ENCODE data around the gene GFY.

GFY gene

GRCh38 chr19:49417088-49417487 lies 8.1 kb upstream of the GFY start:
- TF ChIP-seq POLR2A (IDR thresholded peaks at IDR 0.05; ENCODE audit: low read depth, low read length), result no peak
- no peak for TF ChIP-seq TAF1 (IDR thresholded peaks at IDR 0.05; ENCODE audit: low read depth, low read length)
- no peak for TF ChIP-seq PAX5 (IDR thresholded peaks at IDR 0.05; ENCODE audit: insufficient read depth, low read length, severe bottlenecking)
- no peak for TF ChIP-seq POLR2AphosphoS5 (IDR thresholded peaks at IDR 0.05; ENCODE audit: low read depth, low read length)
- no peak for TF ChIP-seq SPI1 (IDR thresholded peaks at IDR 0.05; ENCODE audit: low read depth, low read length)
- TF ChIP-seq POU2F2 (IDR thresholded peaks at IDR 0.05; ENCODE audit: low read depth, low read length), result no peak
- FAIRE-seq (no peak), DNase-seq (ENCODE audit: insufficient read length, low spot score) (no peak)

GRCh38 chr19:49418511-49418910 lies 6.7 kb upstream of the GFY start:
- no peak for TF ChIP-seq POU2F2 (IDR thresholded peaks at IDR 0.05; ENCODE audit: low read depth, low read length)
- TF ChIP-seq TAF1 (IDR thresholded peaks at IDR 0.05; ENCODE audit: low read depth, low read length), result no peak
- TF ChIP-seq POLR2AphosphoS5 (IDR thresholded peaks at IDR 0.05; ENCODE audit: low read depth, low read length), result no peak
- TF ChIP-seq POLR2A (IDR thresholded peaks at IDR 0.05; ENCODE audit: low read depth, low read length), result no peak
- no peak for TF ChIP-seq PAX5 (IDR thresholded peaks at IDR 0.05; ENCODE audit: insufficient read depth, low read length, severe bottlenecking)
- no peak for TF ChIP-seq SPI1 (IDR thresholded peaks at IDR 0.05; ENCODE audit: low read depth, low read length)
- no peak for FAIRE-seq
- DNase-seq (ENCODE audit: insufficient read length, low spot score), result no peak

- FAIRE-seq (no peak), DNase-seq (ENCODE audit: insufficient read length, low spot score) (no peak)
- no peak for TF ChIP-seq POLR2AphosphoS5 (IDR thresholded peaks at IDR 0.05; ENCODE audit: low read depth, low read length)
- TF ChIP-seq SPI1 (IDR thresholded peaks at IDR 0.05; ENCODE audit: low read depth, low read length), result no peak
- no peak for TF ChIP-seq TAF1 (IDR thresholded peaks at IDR 0.05; ENCODE audit: low read depth, low read length)
- no peak for TF ChIP-seq POLR2A (IDR thresholded peaks at IDR 0.05; ENCODE audit: low read depth, low read length)
- TF ChIP-seq POU2F2 (IDR thresholded peaks at IDR 0.05; ENCODE audit: low read depth, low read length), result no peak
- TF ChIP-seq PAX5 (IDR thresholded peaks at IDR 0.05; ENCODE audit: insufficient read depth, low read length, severe bottlenecking), result no peak
These were observed 6.0 kb upstream of the GFY start for GRCh38 chr19:49419173-49419572.

- no peak for FAIRE-seq
- TF ChIP-seq POLR2A (IDR thresholded peaks at IDR 0.05; ENCODE audit: low read depth, low read length), result no peak
- TF ChIP-seq TAF1 (IDR thresholded peaks at IDR 0.05; ENCODE audit: low read depth, low read length), result no peak
- TF ChIP-seq POLR2AphosphoS5 (IDR thresholded peaks at IDR 0.05; ENCODE audit: low read depth, low read length), result no peak
- TF ChIP-seq SPI1 (IDR thresholded peaks at IDR 0.05; ENCODE audit: low read depth, low read length), result no peak
- TF ChIP-seq POU2F2 (IDR thresholded peaks at IDR 0.05; ENCODE audit: low read depth, low read length), result no peak
- TF ChIP-seq PAX5 (IDR thresholded peaks at IDR 0.05; ENCODE audit: insufficient read depth, low read length, severe bottlenecking), result no peak
- DNase-seq (ENCODE audit: insufficient read length, low spot score), result no peak
These were observed 5.0 kb upstream of the GFY start for GRCh38 chr19:49420227-49420626.

- FAIRE-seq (peak; percentile 23), DNase-seq (ENCODE audit: insufficient read length, low spot score) (no peak)
- TF ChIP-seq POU2F2 (IDR thresholded peaks at IDR 0.05; ENCODE audit: low read depth, low read length), result peak; percentile 19; the same call in 1 of the 2 replicates
- no peak for TF ChIP-seq TAF1 (IDR thresholded peaks at IDR 0.05; ENCODE audit: low read depth, low read length)
- TF ChIP-seq POLR2AphosphoS5 (IDR thresholded peaks at IDR 0.05; ENCODE audit: low read depth, low read length), result no peak
- TF ChIP-seq SPI1 (IDR thresholded peaks at IDR 0.05; ENCODE audit: low read depth, low read length), result no peak
- TF ChIP-seq POLR2A (IDR thresholded peaks at IDR 0.05; ENCODE audit: low read depth, low read length), result no peak
- TF ChIP-seq PAX5 (IDR thresholded peaks at IDR 0.05; ENCODE audit: insufficient read depth, low read length, severe bottlenecking), result no peak
These were observed 3.9 kb upstream of the GFY start for GRCh38 chr19:49421039-49421877.

- FAIRE-seq, result no peak
- DNase-seq (ENCODE audit: insufficient read length, low spot score), result no peak
- TF ChIP-seq POU2F2 (IDR thresholded peaks at IDR 0.05; ENCODE audit: low read depth, low read length) (no peak), PAX5 (IDR thresholded peaks at IDR 0.05; ENCODE audit: insufficient read depth, low read length, severe bottlenecking) (no peak), POLR2A (IDR thresholded peaks at IDR 0.05; ENCODE audit: low read depth, low read length) (no peak), POLR2AphosphoS5 (IDR thresholded peaks at IDR 0.05; ENCODE audit: low read depth, low read length) (no peak), TAF1 (IDR thresholded peaks at IDR 0.05; ENCODE audit: low read depth, low read length) (no peak), SPI1 (IDR thresholded peaks at IDR 0.05; ENCODE audit: low read depth, low read length) (no peak)
These were observed 3.3 kb upstream of the GFY start for GRCh38 chr19:49421878-49422202.

DNA sequence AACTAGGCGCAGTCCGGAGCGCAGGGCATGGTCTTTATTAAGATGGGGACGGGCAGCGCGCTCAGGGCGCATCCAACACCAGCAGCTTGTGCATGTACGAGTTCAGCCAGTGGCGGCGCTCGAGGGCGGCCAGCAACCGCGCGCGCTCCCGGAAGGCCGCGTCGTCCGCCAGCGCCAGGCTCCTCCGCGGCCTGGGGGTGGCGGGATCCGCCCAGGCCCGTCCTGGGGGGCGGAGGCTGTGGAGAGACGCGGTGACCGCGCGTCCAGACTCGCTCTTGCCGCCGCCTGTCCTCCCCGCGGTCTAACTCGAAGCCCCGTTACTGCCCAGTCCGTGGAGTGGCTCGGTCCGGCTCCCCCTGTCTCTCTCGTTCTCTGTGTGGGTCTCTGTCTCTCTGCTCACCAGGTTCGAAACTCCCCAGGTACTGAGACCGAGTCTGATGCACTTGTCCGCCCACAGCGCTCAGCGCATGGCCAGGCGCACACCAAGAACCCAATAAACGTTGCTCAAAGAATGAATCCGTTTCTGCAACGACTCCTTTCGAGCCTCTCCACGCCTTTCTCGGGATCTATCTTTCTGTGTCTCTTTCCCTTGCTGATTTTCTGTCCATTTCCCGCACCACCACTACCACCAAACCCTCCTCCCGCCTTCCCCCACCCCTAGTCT lies 2.6 kb upstream of the GFY start:
- FAIRE-seq (no peak), DNase-seq (ENCODE audit: insufficient read length, low spot score) (no peak)
- TF ChIP-seq POLR2A (IDR thresholded peaks at IDR 0.05; ENCODE audit: low read depth, low read length) (no peak), PAX5 (IDR thresholded peaks at IDR 0.05; ENCODE audit: insufficient read depth, low read length, severe bottlenecking) (no peak), TAF1 (IDR thresholded peaks at IDR 0.05; ENCODE audit: low read depth, low read length) (no peak), SPI1 (IDR thresholded peaks at IDR 0.05; ENCODE audit: low read depth, low read length) (no peak), POU2F2 (IDR thresholded peaks at IDR 0.05; ENCODE audit: low read depth, low read length) (no peak), POLR2AphosphoS5 (IDR thresholded peaks at IDR 0.05; ENCODE audit: low read depth, low read length) (no peak)

DNA sequence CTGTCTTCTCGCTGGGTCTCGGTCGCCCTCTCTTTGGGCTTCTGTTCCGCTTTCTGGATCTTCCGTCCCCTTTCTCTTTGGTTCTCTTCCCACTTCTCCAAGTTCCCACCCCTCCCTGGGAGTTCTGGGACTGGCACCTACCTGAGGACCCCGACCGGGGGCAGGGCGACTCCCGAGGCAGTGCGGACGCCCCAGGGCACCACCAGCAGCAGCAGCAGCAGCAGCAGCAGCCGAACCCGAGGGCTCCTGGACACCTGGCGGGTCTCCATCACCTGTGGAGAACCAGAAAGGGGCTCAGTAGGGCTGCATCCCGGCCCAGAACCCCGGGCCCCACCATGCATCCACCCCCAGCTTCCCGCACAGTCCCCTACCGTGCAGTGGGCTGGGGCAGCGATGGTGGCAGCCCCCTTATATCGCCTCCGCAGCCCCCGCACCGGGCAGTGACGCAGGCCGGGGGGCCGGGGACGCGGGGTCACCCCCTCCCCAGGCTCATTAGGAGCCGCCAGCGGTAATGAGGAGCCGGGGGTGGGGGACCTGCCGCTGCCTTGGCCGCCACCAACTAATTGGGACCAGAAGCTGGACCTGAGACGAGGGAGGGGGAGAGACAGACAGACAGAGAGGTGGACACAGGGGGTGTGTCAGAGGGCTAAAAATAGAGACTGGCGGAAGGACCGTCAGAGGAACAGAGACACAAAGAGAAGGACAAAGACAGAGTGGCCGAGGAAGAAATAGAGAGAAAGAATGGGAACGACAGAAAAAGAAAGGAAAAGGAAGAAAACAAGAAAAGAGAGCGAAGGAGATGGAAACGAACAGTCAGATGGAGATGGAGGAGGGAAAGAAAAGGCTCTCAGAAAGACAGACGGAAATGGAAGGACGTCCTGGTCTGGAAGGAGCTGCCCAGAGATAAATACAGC lies 1.9 kb upstream of the GFY start, which contains the start of gene PTH2:
Gene PTH2, minus strand, starts transcription at position 371 of the 914 bp plus-strand sequence. Its CDS starts 102 bp downstream, at position 269.
- DNase-seq (ENCODE audit: insufficient read length, low spot score), result no peak
- TF ChIP-seq SPI1 (IDR thresholded peaks at IDR 0.05; ENCODE audit: low read depth, low read length), result 0 out of 2 replicates have a peak, but pooled peaks have one; percentile 13
- TF ChIP-seq TAF1 (IDR thresholded peaks at IDR 0.05; ENCODE audit: low read depth, low read length), result no peak
- FAIRE-seq, result no peak

DNA sequence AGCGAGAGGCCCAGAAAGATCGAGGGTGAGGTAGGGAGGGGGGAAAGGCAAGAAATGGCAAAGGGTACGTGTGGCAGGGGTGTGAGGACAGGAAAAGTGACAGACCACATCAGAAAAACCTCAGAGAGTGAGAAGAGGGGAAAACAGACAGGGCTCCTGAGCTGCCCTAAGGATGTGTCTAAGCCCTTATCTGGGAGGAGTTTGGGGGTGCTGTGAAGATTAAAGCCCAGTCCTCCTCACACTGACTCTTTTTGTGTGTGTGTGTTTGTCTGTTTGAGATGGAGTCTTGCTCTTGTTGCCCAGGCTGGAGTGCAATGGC lies 1.2 kb upstream of the GFY start:
- no peak for FAIRE-seq
- DNase-seq (ENCODE audit: insufficient read length, low spot score), result no peak
- TF ChIP-seq PAX5 (IDR thresholded peaks at IDR 0.05; ENCODE audit: insufficient read depth, low read length, severe bottlenecking) (no peak), POLR2AphosphoS5 (IDR thresholded peaks at IDR 0.05; ENCODE audit: low read depth, low read length) (no peak), POLR2A (IDR thresholded peaks at IDR 0.05; ENCODE audit: low read depth, low read length) (no peak), POU2F2 (IDR thresholded peaks at IDR 0.05; ENCODE audit: low read depth, low read length) (no peak), SPI1 (IDR thresholded peaks at IDR 0.05; ENCODE audit: low read depth, low read length) (no peak), TAF1 (IDR thresholded peaks at IDR 0.05; ENCODE audit: low read depth, low read length) (no peak)
